HG03039 (cell line): ENCODE results near the gene NTM.
"Not testable (repeated sequence)": the region's sequence is repeated elsewhere in the genome, so short reads cannot be mapped to it uniquely, and the experiment has no call there.

ENCODE experiments used
- ATAC-seq: cut with Tn5 transposase; IDR thresholded peaks from one replicate; pipeline ENCODE4 v1.9.1; 2021; ENCODE audit warnings: mild to moderate bottlenecking, moderate library complexity; ENCODE audit not compliant: unreplicated experiment

NTM gene

DNA sequence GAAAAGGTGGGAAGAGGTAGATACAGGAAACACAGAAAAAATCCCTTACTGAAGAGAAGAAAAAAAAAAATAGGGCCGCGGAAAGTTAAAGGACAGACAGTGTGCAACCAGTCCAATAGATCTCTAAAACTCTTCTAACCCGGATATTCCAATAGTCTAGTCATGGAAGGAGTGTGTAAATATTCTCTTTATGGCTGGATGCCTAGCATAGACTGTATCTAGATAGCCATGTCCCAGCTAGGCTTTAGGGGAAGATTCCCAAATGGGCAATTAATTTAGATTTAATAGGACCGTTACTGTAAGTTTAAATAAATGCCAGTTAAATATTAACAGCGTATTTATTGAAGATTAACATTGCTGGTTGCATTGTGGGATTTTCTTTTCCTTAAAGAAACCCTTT, 532.7 kb downstream of the NTM start:
- ATAC-seq: no peak

- ATAC-seq: no peak
Measured at GRCh38 chr11:131904756-131905155, 534.3 kb downstream of the NTM start.

- ATAC-seq: no peak
Measured at GRCh38 chr11:131906963-131907362, 536.5 kb downstream of the NTM start.

- no peak for ATAC-seq
Measured at GRCh38 chr11:131907371-131907770, 537.0 kb downstream of the NTM start.

DNA sequence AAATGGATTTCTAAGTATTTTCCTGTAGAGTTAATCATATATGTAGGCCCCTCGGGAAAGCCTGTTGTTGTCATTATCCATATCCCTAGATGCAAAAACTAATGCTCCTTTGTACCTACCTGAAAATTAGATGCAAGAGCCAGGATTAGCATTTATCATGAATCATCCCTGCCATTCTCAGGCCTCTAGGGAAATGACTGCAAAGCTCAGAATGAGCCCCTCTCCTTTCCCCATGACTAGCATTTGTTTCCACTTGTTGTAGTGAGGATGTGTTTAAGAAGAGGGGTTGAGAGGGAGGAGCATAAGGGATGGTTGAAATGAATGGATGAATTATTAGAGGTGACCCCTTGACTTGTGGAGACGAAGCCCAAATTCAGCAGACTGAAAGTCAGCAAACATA, 537.9 kb downstream of the NTM start:
- ATAC-seq: no peak

GRCh38 chr11:131909426-131910177, 539.2 kb downstream of the NTM start:
- no peak for ATAC-seq

- no peak for ATAC-seq
Measured at GRCh38 chr11:131910178-131910522, 539.7 kb downstream of the NTM start.

- ATAC-seq: no peak
Measured at GRCh38 chr11:131910523-131911387, 540.3 kb downstream of the NTM start.

- not testable (repeated sequence) for ATAC-seq
Measured at GRCh38 chr11:131911388-131912032, 541.1 kb downstream of the NTM start.

DNA sequence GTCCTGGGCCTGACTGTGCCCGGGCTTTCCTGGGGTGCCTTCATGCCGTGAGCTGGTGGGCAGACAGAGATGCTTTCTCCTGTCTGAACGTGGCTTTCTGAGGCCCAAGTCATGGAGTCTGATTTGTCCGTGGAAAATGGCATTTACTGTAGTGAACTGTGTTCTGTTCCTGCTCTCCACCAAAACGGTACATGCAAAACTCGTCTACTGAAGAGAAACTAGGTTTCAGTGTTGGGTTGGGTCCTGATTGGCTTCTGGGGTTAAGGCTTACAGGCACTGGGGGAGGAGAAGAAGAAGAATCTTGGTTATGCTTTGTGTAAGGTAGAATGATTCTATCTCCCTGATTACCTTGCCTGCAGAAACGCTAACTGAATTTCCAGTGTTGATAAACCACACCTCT, 541.7 kb downstream of the NTM start:
- ATAC-seq: no peak

GRCh38 chr11:131913267-131913666, 542.9 kb downstream of the NTM start:
- no peak for ATAC-seq

GRCh38 chr11:131914361-131914774, 544.0 kb downstream of the NTM start:
- ATAC-seq: no peak

GRCh38 chr11:131916638-131917037, 546.2 kb downstream of the NTM start:
- no peak for ATAC-seq

DNA sequence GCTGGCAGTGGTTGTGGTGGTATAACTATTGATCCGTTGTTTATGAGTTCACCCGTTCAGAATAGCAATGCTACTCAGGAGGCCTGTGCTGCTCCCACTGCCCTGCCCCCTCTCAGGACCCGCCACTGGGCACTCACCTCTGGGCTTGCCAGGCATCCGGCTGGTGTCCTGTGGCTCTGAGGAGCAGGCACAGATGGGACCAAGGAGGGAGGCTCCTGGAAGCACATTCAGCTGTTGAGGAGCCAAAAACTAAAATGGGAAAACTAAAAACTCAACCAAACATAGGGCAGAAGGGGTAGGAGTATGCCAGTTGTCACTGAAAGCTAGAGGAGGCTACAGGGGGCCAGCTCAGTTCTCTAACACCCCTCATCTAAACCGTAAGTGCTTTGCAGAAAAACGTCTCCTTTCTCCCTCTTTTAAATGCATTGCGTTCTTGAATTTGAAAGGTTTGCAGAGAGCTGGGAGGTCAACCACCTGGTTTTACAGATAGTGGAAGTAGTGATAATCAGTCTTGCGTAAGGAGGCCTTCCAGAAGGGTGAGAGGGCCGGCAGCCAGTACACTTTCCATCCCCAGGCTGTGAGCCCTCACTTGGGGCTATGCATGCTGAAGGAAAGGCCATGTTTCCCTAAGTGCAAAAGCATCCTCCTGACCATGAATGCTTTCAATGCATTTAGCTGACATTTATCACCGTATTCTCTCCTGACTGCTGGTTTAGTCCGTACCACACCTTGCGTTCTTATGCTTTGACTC, 547.4 kb downstream of the NTM start:
- no peak for ATAC-seq

GRCh38 chr11:131918663-131919062, 548.2 kb downstream of the NTM start:
- no peak for ATAC-seq

DNA sequence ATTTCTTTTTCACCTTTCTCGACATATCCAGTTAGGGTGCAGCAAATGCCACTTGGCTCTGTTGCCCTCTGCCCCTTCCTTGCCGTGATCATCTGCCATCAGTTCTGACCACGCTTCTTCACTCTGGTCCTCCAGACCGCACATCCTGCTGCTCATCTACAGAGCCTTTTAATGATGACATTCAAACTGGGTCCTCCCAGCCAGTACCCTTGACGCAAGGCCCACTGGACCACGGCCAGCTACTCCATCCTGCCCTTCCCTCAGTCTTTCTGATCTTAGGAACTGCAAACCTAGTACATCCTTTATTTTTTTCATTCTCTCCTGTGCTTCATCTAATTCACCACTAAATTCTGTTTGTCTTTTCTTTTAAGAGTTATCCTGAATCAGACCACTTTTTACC, 551.8 kb downstream of the NTM start:
- no peak for ATAC-seq

DNA sequence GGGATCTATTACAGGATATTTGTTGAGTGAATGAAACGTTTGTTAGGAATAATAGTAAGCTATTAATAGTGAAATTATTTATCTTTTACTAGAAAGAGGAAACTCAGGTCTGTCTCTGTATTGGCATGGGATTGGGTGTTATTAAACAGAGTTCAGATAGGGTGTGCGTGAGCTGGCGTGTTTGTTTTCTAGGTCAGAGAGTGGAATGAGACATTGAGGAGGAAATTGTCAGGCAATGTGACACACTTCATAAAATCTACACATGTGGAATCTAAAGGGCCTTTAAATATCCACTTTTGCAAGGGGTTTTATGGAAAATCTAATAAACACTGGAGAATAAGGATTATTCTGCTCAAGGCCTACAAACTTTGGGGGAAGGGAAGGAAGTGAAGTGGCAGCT, 552.9 kb downstream of the NTM start:
- no peak for ATAC-seq

- no peak for ATAC-seq
Measured at GRCh38 chr11:131924001-131924400, 553.6 kb downstream of the NTM start.

DNA sequence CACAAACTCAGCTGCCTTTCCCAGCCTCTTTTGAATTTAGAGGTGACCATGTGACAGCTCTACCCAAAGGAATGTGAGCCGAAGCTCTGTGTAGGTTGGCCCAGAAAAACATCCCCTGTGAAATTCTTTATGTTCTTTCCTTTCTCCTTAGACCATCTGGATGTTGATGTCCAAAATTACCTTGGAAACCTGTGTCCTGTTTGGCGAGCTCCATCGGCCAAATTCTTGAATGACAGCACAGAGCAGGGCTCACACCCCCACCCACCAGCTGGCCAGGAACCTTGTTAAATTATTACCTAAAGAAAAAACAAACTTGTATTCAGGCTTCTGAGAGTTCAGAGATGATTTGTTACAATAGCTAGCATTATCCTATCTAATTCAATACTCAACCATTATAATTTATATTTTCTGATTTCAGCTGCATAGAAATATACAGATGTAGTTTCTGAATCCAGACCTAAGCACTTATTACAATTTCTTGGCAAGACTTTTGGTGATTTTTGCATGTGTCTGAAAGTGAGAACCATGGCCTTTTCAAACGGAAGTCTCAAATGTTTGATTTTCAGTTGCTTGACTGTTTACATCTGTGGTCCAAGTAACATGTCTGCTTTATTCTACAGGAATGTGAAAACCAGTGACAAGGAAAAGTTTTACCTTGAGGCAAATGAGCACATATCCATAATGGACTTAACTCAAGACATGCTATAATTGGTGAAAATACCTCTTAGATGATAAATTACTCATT, 554.2 kb downstream of the NTM start:
- no peak for ATAC-seq

DNA sequence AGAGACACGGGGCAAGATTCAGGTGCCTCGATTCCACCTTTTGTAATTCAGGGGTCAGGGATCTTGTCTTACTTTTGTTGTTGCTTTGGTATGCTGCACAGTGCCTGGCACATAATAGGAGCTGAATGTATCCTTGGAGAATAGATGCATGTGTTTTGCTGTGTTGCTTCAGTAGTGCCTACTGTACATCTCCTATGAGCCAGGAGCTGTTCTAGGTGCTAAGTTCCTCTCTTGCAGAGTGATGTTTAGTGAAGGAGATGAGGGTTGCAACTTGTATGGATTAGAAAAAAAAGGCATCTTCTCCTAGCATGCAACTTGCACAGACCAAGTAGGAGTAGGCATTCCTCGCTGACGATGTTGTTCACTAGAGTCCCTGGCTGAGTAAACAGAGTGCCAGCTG, 555.4 kb downstream of the NTM start:
- ATAC-seq: no peak
